Ectodermal cell (in vitro differentiated cells): ENCODE measurements around the gene GLRA3.
"Not testable (repeated sequence)": the region's sequence is repeated elsewhere in the genome, so short reads cannot be mapped to it uniquely, and the experiment has no call there.

Experiments used
- H3K27ac ChIP-seq: 2 replicates; pipeline ENCODE4 v1.7.0; 2013; ENCODE audit warnings: mild to moderate bottlenecking, low read depth, low read length; ENCODE audit not compliant: insufficient read depth, poor library complexity, severe bottlenecking
- H3K27me3 ChIP-seq: 2 replicates; pipeline ENCODE4 v1.7.0; 2013; ENCODE audit warnings: mild to moderate bottlenecking, low read length; ENCODE audit not compliant: insufficient read depth, control insufficient read depth, poor library complexity, severe bottlenecking
- H3K36me3 ChIP-seq: one replicate; pipeline ENCODE4 v1.7.0; 2013; ENCODE audit warnings: low read length; ENCODE audit not compliant: control insufficient read depth, insufficient read depth
- H3K4me1 ChIP-seq: one replicate; pipeline ENCODE4 v1.7.0; 2013; ENCODE audit warnings: low read length; ENCODE audit not compliant: control insufficient read depth, insufficient read depth
- H3K4me3 ChIP-seq: 2 replicates; pipeline ENCODE4 v1.7.0; 2013; ENCODE audit warnings: low read depth, low read length, control low read depth; ENCODE audit not compliant: insufficient read depth
- H3K9me3 ChIP-seq: 2 replicates; pipeline ENCODE4 v1.7.0; 2013; ENCODE audit warnings: mild to moderate bottlenecking, low read length, moderate library complexity; ENCODE audit not compliant: control insufficient read depth
- WGBS, 2 experiments: methylation state at CpG; one replicate each; pipeline ENCODE4 v1.1.7; 2013; ENCODE audit warnings: missing lambda C conversion rate in 2 of 2; 5-methylcytosine and 5-hydroxymethylcytosine counted together

Gene GLRA3

GRCh38 chr4:174640146-174640545, 188.9 kb downstream of the GLRA3 start:
- no peak overlapping the region for H3K27ac ChIP-seq
- no peaks in the 10 kb centered on the region for H3K36me3 ChIP-seq
- H3K9me3 ChIP-seq, result no peaks in the 10 kb centered on the region
- no peaks in the 10 kb centered on the region for H3K4me1 ChIP-seq
- no peak overlapping the region for H3K4me3 ChIP-seq
- H3K27me3 ChIP-seq, result no peaks in the 10 kb centered on the region

GRCh38 chr4:174635732-174636131, 193.3 kb downstream of the GLRA3 start:
- Histone ChIP-seq H3K4me3 (no peak overlapping the region), H3K27me3 (no peaks in the 10 kb centered on the region), H3K4me1 (no peaks in the 10 kb centered on the region), H3K9me3 (no peaks in the 10 kb centered on the region), H3K36me3 (no peaks in the 10 kb centered on the region), H3K27ac (no peak overlapping the region)
- WGBS, 2 experiments, result 100% methylated on average over 1 of the region's 1 CpG

GRCh38 chr4:174633399-174633798, 195.6 kb downstream of the GLRA3 start:
- no peak overlapping the region for H3K27ac ChIP-seq
- H3K9me3 ChIP-seq, result no peaks in the 10 kb centered on the region
- no peaks in the 10 kb centered on the region for H3K4me1 ChIP-seq
- no peaks in the 10 kb centered on the region for H3K27me3 ChIP-seq
- no CpG with 5 or more reads among the region's 1 CpG for WGBS, 2 experiments
- H3K4me3 ChIP-seq, result no peak overlapping the region
- H3K36me3 ChIP-seq, result no peaks in the 10 kb centered on the region

GRCh38 chr4:174631901-174632758, 196.9 kb downstream of the GLRA3 start:
- Histone ChIP-seq H3K27ac (no peak overlapping the region), H3K4me3 (no peak overlapping the region), H3K4me1 (no peaks in the 10 kb centered on the region), H3K36me3 (no peaks in the 10 kb centered on the region), H3K27me3 (no peaks in the 10 kb centered on the region), H3K9me3 (no peaks in the 10 kb centered on the region)
- 52% methylated on average over 2 of the region's 2 CpGs; no CpG with 5 or more reads in 1 of the 2 experiments for WGBS, 2 experiments

GRCh38 chr4:174629907-174630450, 199.1 kb downstream of the GLRA3 start:
- not testable (repeated sequence) for H3K36me3 ChIP-seq, H3K27me3 ChIP-seq, H3K9me3 ChIP-seq, H3K27ac ChIP-seq, H3K4me1 ChIP-seq, H3K4me3 ChIP-seq
- WGBS, 2 experiments, result 87 to 98% methylated on average over 2 of the region's 2 CpGs

- WGBS, 2 experiments, result 93 to 97% methylated on average over 2 of the region's 2 CpGs
- Histone ChIP-seq H3K4me3 (no peak overlapping the region), H3K36me3 (no peaks in the 10 kb centered on the region), H3K9me3 (no peaks in the 10 kb centered on the region), H3K27ac (no peak overlapping the region), H3K27me3 (no peaks in the 10 kb centered on the region), H3K4me1 (no peaks in the 10 kb centered on the region)
Measured at GRCh38 chr4:174629265-174629664, 199.8 kb downstream of the GLRA3 start.

GRCh38 chr4:174628191-174628590, 200.9 kb downstream of the GLRA3 start:
- no peak overlapping the region for H3K27ac ChIP-seq
- no peaks in the 10 kb centered on the region for H3K27me3 ChIP-seq
- WGBS, 2 experiments, result 92% methylated on average over 6 to 7 of the region's 7 CpGs
- H3K4me3 ChIP-seq, result no peak overlapping the region
- no peaks in the 10 kb centered on the region for H3K4me1 ChIP-seq
- no peaks in the 10 kb centered on the region for H3K36me3 ChIP-seq
- H3K9me3 ChIP-seq, result no peaks in the 10 kb centered on the region

GRCh38 chr4:174627473-174627872, 201.6 kb downstream of the GLRA3 start:
- WGBS, 2 experiments, result 100% methylated on average over 1 of the region's 2 CpGs; no CpG with 5 or more reads in 1 of the 2 experiments
- Histone ChIP-seq H3K27ac (no peak overlapping the region), H3K36me3 (no peaks in the 10 kb centered on the region), H3K9me3 (no peaks in the 10 kb centered on the region), H3K4me1 (no peaks in the 10 kb centered on the region), H3K4me3 (no peak overlapping the region), H3K27me3 (no peaks in the 10 kb centered on the region)

- Histone ChIP-seq H3K4me3 (no peak overlapping the region), H3K27ac (no peak overlapping the region), H3K36me3 (no peaks in the 10 kb centered on the region), H3K4me1 (no peaks in the 10 kb centered on the region), H3K27me3 (no peaks in the 10 kb centered on the region), H3K9me3 (no peaks in the 10 kb centered on the region)
- WGBS, 2 experiments, result 100% methylated on average over 1 of the region's 1 CpG
Measured at GRCh38 chr4:174626342-174627008, 202.6 kb downstream of the GLRA3 start.

GRCh38 chr4:174616661-174617060, 212.4 kb downstream of the GLRA3 start:
- no peaks in the 10 kb centered on the region for H3K27me3 ChIP-seq
- H3K4me1 ChIP-seq, result no peaks in the 10 kb centered on the region
- no peaks in the 10 kb centered on the region for H3K9me3 ChIP-seq
- H3K27ac ChIP-seq, result no peak overlapping the region
- H3K36me3 ChIP-seq, result no peaks in the 10 kb centered on the region
- 93 to 94% methylated on average over 2 of the region's 3 CpGs for WGBS, 2 experiments
- no peak overlapping the region for H3K4me3 ChIP-seq
